PC-3 (cell line): ENCODE results near the gene CACNA2D2.

Source experiments
- CTCF ChIP-seq: fragments of 300-600 bp; sonication (generic); conservative IDR thresholded peaks from 2 replicates; pipeline ENCODE4 v1.5.1; 2017; ENCODE audit warnings: antibody characterized with exemption, low read depth, mild to moderate bottlenecking, low read length
- EZH2 ChIP-seq: fragments of 300-600 bp; sonication (generic); IDR thresholded peaks from one replicate; pipeline ENCODE4 v1.6.1; 2017; ENCODE audit warnings: antibody characterized with exemption, mild to moderate bottlenecking, low read length; ENCODE audit not compliant: unreplicated experiment
- EZH2phosphoT487 ChIP-seq: fragments of 300-600 bp; sonication (generic); IDR thresholded peaks from 2 replicates; pipeline ENCODE4 v1.6.1; 2018; ENCODE audit warnings: mild to moderate bottlenecking, antibody characterized with exemption, low read length, borderline replicate concordance

GRCh38 chr3:50475348-50475747 is 28.1 kb downstream of the CACNA2D2 start:
- TF ChIP-seq CTCF (no peak), EZH2 (no peak), EZH2phosphoT487 (no peak)
